GM18526 (cell line): ENCODE results near the gene C10orf90.

ENCODE experiments used
- POLR2A ChIP-seq: IDR thresholded peaks from 3 replicates; pipeline ENCODE4 v1.6.1; 2011; ENCODE audit not compliant: insufficient read length; ENCODE audit errors: extremely low read depth

Gene C10orf90

DNA sequence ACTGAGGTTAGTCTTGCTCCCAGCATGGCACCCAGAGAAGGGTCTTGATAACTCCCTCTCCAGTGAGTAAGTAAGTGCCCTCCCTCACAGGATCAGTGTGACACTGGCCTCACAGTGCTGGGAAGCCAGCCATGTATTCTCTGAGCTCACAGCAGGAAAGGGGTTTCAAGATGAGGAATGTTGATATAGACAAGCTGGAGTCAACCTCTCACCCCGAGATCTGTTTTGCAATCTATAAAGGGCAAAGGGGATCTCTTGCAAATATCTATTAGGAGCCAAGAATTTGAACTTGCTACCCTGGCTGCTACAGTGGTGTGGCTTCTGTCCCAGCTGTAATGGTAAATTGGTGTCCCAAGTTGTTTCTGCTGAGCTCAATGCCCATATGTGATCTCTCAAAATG, 212.0 kb downstream of the C10orf90 start:
- no peak for TF ChIP-seq POLR2A

DNA sequence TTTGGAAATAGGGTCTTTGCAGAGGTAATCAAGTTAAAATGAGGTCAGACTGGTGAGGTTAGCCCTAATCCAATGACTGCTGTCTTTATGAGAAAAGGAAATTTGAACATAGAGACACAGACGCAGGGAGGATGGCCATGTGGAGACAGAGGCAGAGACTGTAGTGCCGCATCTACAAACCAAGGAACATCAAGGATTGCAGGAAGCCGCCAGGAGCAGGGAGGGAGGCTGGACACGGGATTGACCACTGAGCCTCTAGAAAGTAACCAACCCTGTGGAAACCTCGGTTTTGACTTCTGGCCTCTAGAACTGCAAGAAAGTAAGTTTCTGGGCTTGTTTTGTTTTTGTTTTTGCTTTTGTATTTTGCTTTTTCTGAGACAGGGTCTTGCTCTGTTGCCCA, 213.9 kb downstream of the C10orf90 start:
- no peak for TF ChIP-seq POLR2A

DNA sequence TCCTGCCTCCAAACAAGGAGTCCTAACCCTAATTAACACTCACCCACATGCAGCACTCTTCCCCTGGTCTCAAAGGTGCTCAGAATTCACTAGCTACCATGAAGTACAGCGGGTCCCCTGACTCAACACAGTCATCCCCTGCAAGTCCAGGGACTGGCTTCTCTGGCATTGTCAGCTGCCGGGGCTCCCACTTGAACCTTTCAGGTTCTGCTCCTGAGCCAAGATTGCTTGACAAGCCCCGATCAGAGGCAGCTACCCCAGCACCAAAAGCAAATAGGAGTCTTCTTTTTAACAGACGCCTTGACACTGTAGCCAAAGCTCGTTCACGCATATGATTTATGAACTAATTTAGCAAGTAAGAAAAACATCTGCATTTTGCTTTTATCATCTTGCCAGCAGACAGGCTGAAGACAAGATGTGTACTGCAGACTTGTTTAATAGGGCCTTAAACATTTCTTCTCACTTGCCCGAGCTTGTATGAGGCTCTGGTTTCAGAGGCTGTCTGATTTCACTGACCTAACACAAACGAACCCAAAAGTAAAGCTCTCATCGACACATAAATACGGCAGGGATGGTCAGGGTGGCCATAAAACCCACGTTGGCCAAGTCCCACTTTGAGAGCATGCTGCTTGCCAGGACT, 214.6 kb downstream of the C10orf90 start:
- TF ChIP-seq POLR2A: no peak

- TF ChIP-seq POLR2A: no peak
Observed at GRCh38 chr10:126455036-126455765, 215.3 kb downstream of the C10orf90 start.

GRCh38 chr10:126454045-126454751, 216.3 kb downstream of the C10orf90 start:
- no peak for TF ChIP-seq POLR2A

GRCh38 chr10:126452245-126452644, 218.2 kb downstream of the C10orf90 start:
- TF ChIP-seq POLR2A: no peak

DNA sequence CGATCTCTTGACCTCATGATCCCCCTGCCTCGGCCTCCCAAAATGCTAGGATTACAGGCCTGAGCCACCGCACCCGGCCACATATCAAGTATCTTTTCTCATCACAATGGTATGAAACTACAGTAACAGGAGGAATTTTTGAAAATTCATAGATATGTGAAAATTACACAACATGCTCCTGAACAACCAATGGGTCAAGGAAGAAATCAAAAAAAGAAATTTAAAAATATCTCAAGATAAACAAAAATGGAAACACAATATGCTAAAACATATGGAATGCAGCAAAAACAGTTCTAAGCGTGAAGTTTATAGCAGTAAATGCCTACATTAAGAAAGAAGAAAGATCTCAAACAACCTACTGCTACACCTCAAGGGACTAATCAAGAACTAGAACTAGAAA, 222.4 kb downstream of the C10orf90 start:
- TF ChIP-seq POLR2A: no peak

DNA sequence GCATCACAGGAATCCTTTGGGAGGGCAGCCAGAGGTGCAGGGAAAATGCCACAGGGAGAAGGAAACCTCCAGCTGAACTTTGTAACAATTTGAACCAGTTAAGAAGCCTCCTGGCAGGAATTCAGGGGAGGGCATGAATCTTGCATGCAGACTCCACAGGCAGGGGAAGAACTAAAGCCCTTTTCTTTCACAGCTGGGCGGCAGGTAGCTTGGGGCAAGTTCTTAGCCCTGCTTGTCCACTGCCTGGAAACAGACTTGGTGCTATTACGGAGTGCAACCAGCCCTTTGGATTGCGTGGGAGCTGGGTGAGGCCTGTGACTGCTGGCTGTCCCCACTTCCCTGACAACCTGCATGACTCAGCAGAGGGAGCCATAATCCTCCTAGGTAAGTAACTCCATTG, 230.6 kb downstream of the C10orf90 start:
- no peak for TF ChIP-seq POLR2A

DNA sequence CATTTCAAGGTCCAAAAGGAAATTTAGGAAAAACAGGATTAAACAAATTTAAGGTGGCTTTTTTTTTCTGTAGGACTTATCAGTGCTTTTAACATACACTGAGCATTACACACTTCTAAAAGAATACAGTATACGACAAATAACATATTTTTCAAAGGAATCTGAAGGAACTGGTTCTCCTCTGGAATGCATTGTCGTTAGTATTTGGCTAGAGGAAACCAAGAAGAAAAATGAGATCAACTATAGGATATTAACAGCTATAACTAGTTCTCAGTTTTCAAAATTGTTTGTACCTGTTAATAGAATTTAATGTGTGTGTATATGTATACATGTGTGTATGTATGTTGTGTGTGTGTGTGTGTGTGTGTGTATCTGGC, 232.1 kb downstream of the C10orf90 start:
- no peak for TF ChIP-seq POLR2A

GRCh38 chr10:126437635-126438406, 232.7 kb downstream of the C10orf90 start:
- no peak for TF ChIP-seq POLR2A

- no peak for TF ChIP-seq POLR2A
Observed at GRCh38 chr10:126434235-126434634, 236.3 kb downstream of the C10orf90 start.

DNA sequence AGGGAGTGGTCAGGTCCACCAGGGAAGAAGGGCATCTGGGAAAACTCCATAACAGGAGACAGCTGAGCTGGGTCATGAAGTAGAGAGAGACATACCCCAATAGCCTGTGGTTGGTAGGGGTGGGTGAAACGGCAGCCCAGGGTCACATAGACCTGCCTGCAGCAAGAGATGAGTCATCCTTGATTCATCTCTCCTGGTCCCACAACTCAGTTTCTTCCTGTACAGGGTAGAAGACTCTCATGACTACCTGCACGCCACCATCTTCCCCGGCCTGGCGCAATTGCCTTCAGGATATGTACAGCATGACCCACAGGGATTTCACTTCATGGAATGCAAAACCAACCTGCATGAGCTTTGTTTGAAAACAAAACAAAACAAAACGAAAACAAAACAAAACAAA, 237.1 kb downstream of the C10orf90 start:
- TF ChIP-seq POLR2A: no peak

- TF ChIP-seq POLR2A: no peak
Observed at GRCh38 chr10:126432507-126432906, 238.0 kb downstream of the C10orf90 start.

GRCh38 chr10:126431816-126432215, 238.7 kb downstream of the C10orf90 start:
- no peak for TF ChIP-seq POLR2A

GRCh38 chr10:126430512-126430911, 240.0 kb downstream of the C10orf90 start:
- TF ChIP-seq POLR2A: no peak

GRCh38 chr10:126429275-126429674, 241.2 kb downstream of the C10orf90 start:
- TF ChIP-seq POLR2A: no peak

- no peak for TF ChIP-seq POLR2A
Observed at GRCh38 chr10:126425489-126426065, 244.9 kb downstream of the C10orf90 start.
